ENCODE measurements around the gene ICAM1.

The ICAM1 gene

GRCh38 chr19:10306327-10306726 lies 35.4 kb downstream of the ICAM1 start:
- Histone ChIP-seq H3K27ac (ENCODE audit: low read depth, low read length) (no peak overlapping the region), H3K79me1 (ENCODE audit: low read length) (no peaks in the 10 kb centered on the region), H3K9me3 (ENCODE audit: insufficient read depth, low read depth, low read length) (peaks cover 4% of the 10 kb centered on the region), H3K9ac (ENCODE audit: low read length) (no peak overlapping the region), H2BK5ac (ENCODE audit: low read depth, low read length, poor library complexity) (no peak overlapping the region), H3K18ac (ENCODE audit: low read length) (no peak overlapping the region), H3K4me1 (ENCODE audit: control insufficient read depth in 1 of 2, insufficient read depth in 2 of 2, low read length in 2 of 2) (no peaks in the 10 kb centered on the region), H4K8ac (ENCODE audit: low read depth, low read length) (no peak overlapping the region), H3K14ac (ENCODE audit: low read length) (no peak overlapping the region), H2AFZ (ENCODE audit: insufficient read depth, low read length, poor library complexity) (no peak overlapping the region), H3K4me3 (ENCODE audit: low read depth, low read length) (no peak overlapping the region), H3K4me2 (ENCODE audit: low read length) (no peak overlapping the region), H3K36me3 (ENCODE audit: control insufficient read depth in 1 of 2, insufficient read depth in 2 of 2, low read length in 2 of 2) (peaks cover 15 to 23% of the 10 kb centered on the region in 2 experiments), H2BK120ac (ENCODE audit: insufficient read depth, low read length, poor library complexity) (no peak overlapping the region), H3K23ac (ENCODE audit: low read length) (no peak overlapping the region), H4K12ac (ENCODE audit: low read depth, low read length) (no peak overlapping the region), H2AK5ac (ENCODE audit: low read length) (no peak overlapping the region), H3K27me3 (ENCODE audit: insufficient read depth, low read length) (no peaks in the 10 kb centered on the region), H3K79me2 (ENCODE audit: control insufficient read depth, insufficient read depth, low read length, poor library complexity) (no peaks in the 10 kb centered on the region), H2BK12ac (ENCODE audit: low read length) (no peak overlapping the region), H4K91ac (ENCODE audit: low read depth, low read length) (no peak overlapping the region), H3K4ac (ENCODE audit: low read depth, low read length) (no peak overlapping the region)
- no CpG with 5 or more reads among the region's 5 CpGs for WGBS (ENCODE audit: extremely low coverage, insufficient coverage, insufficient read length)
- DNase-seq, result no peak

GRCh38 chr19:10309423-10309822 lies 38.5 kb downstream of the ICAM1 start, which contains the start of gene ZGLP1:
TSS of gene ZGLP1 (minus strand) at chr19:10309815.
- Histone ChIP-seq H4K91ac (ENCODE audit: low read depth, low read length) (no peak within 1 kb of the TSS), H3K79me2 (ENCODE audit: control insufficient read depth, insufficient read depth, low read length, poor library complexity) (no peaks in the 10 kb centered on the region), H2AFZ (ENCODE audit: insufficient read depth, low read length, poor library complexity) (no peak within 1 kb of the TSS), H3K4me2 (ENCODE audit: low read length) (no peak within 1 kb of the TSS), H3K14ac (ENCODE audit: low read length) (no peak within 1 kb of the TSS), H3K9me3 (ENCODE audit: insufficient read depth, low read depth, low read length) (peaks cover 4% of the 10 kb centered on the region), H3K36me3 (ENCODE audit: control insufficient read depth in 1 of 2, insufficient read depth in 2 of 2, low read length in 2 of 2) (peaks cover 15 to 18% of the 10 kb centered on the region in 2 experiments), H2AK5ac (ENCODE audit: low read length) (no peak within 1 kb of the TSS), H4K12ac (ENCODE audit: low read depth, low read length) (peak within 1 kb of the TSS; percentile 12), H3K9ac (ENCODE audit: low read length) (no peak within 1 kb of the TSS), H2BK12ac (ENCODE audit: low read length) (no peak within 1 kb of the TSS), H4K8ac (ENCODE audit: low read depth, low read length) (no peak within 1 kb of the TSS), H3K4me3 (ENCODE audit: low read depth, low read length) (no peak within 1 kb of the TSS), H3K27ac (ENCODE audit: low read depth, low read length) (no peak within 1 kb of the TSS), H3K79me1 (ENCODE audit: low read length) (no peaks in the 10 kb centered on the region), H3K4me1 (ENCODE audit: control insufficient read depth in 1 of 2, insufficient read depth in 2 of 2, low read length in 2 of 2) (no peaks in the 10 kb centered on the region), H3K4ac (ENCODE audit: low read depth, low read length) (no peak within 1 kb of the TSS), H3K27me3 (ENCODE audit: insufficient read depth, low read length) (no peaks in the 10 kb centered on the region), H3K23ac (ENCODE audit: low read length) (no peak within 1 kb of the TSS), H2BK5ac (ENCODE audit: low read depth, low read length, poor library complexity) (no peak within 1 kb of the TSS), H3K18ac (ENCODE audit: low read length) (no peak within 1 kb of the TSS), H2BK120ac (ENCODE audit: insufficient read depth, low read length, poor library complexity) (no peak within 1 kb of the TSS)
- DNase-seq, result no peak
- WGBS (ENCODE audit: extremely low coverage, insufficient coverage, insufficient read length), result no CpG with 5 or more reads among the region's 24 CpGs

GRCh38 chr19:10315335-10316214 lies 44.7 kb downstream of the ICAM1 start, which contains the start of gene FDX2:
TSS of gene FDX2 (minus strand) at chr19:10316015. CDS start at chr19:10315996, 19 bp downstream.
- H3K9me3 ChIP-seq (ENCODE audit: insufficient read depth, low read depth, low read length), result no peaks in the 10 kb centered on the region
- H3K14ac ChIP-seq (ENCODE audit: low read length), result peak within 1 kb of the TSS; percentile 90
- peak; percentile 85 to 93 for DNase-seq
- no peaks in the 10 kb centered on the region for H3K27me3 ChIP-seq (ENCODE audit: insufficient read depth, low read length)
- H3K36me3 ChIP-seq (ENCODE audit: control insufficient read depth in 1 of 2, insufficient read depth in 2 of 2, low read length in 2 of 2), result peaks cover 35 to 38% of the 10 kb centered on the region in 2 experiments
- H2BK12ac ChIP-seq (ENCODE audit: low read length), result peak within 1 kb of the TSS; percentile 45
- peaks cover 0 to 3% of the 10 kb centered on the region in 2 experiments for H3K4me1 ChIP-seq (ENCODE audit: control insufficient read depth in 1 of 2, insufficient read depth in 2 of 2, low read length in 2 of 2)
- H2AFZ ChIP-seq (ENCODE audit: insufficient read depth, low read length, poor library complexity), result peak within 1 kb of the TSS; percentile 97
- no CpG with 5 or more reads among the region's 55 CpGs for WGBS (ENCODE audit: extremely low coverage, insufficient coverage, insufficient read length)
- H3K79me1 ChIP-seq (ENCODE audit: low read length), result peaks cover 6% of the 10 kb centered on the region
- no peak within 1 kb of the TSS for H3K27ac ChIP-seq (ENCODE audit: low read depth, low read length)
- H3K4me3 ChIP-seq (ENCODE audit: low read depth, low read length), result peak within 1 kb of the TSS; percentile 78
- H3K9ac ChIP-seq (ENCODE audit: low read length), result peak within 1 kb of the TSS; percentile 50
- peak within 1 kb of the TSS; percentile 77 for H3K4me2 ChIP-seq (ENCODE audit: low read length)
- H3K18ac ChIP-seq (ENCODE audit: low read length), result peak within 1 kb of the TSS; percentile 75
- H4K91ac ChIP-seq (ENCODE audit: low read depth, low read length), result peak within 1 kb of the TSS; percentile 55
- no peak within 1 kb of the TSS for H3K23ac ChIP-seq (ENCODE audit: low read length)
- peak within 1 kb of the TSS; percentile 95 for H4K12ac ChIP-seq (ENCODE audit: low read depth, low read length)
- peak within 1 kb of the TSS; percentile 74 for H2BK120ac ChIP-seq (ENCODE audit: insufficient read depth, low read length, poor library complexity)
- H2BK5ac ChIP-seq (ENCODE audit: low read depth, low read length, poor library complexity), result peak within 1 kb of the TSS; percentile 46
- peak within 1 kb of the TSS; percentile 92 for H4K8ac ChIP-seq (ENCODE audit: low read depth, low read length)
- H3K79me2 ChIP-seq (ENCODE audit: control insufficient read depth, insufficient read depth, low read length, poor library complexity), result peaks cover 6% of the 10 kb centered on the region
- H3K4ac ChIP-seq (ENCODE audit: low read depth, low read length), result peak within 1 kb of the TSS; percentile 64
- H2AK5ac ChIP-seq (ENCODE audit: low read length), result peak within 1 kb of the TSS; percentile 81

GRCh38 chr19:10316229-10317044 lies 45.5 kb downstream of the ICAM1 start:
- Histone ChIP-seq H3K4me3 (ENCODE audit: low read depth, low read length) (no peak overlapping the region), H3K27me3 (ENCODE audit: insufficient read depth, low read length) (no peaks in the 10 kb centered on the region), H3K36me3 (ENCODE audit: control insufficient read depth in 1 of 2, insufficient read depth in 2 of 2, low read length in 2 of 2) (peaks cover 40 to 46% of the 10 kb centered on the region in 2 experiments), H2BK12ac (ENCODE audit: low read length) (no peak overlapping the region), H2AK5ac (ENCODE audit: low read length) (no peak overlapping the region), H3K4ac (ENCODE audit: low read depth, low read length) (no peak overlapping the region), H3K9ac (ENCODE audit: low read length) (no peak overlapping the region), H3K4me1 (ENCODE audit: control insufficient read depth in 1 of 2, insufficient read depth in 2 of 2, low read length in 2 of 2) (peaks cover 0 to 3% of the 10 kb centered on the region in 2 experiments), H2BK5ac (ENCODE audit: low read depth, low read length, poor library complexity) (no peak overlapping the region), H2BK120ac (ENCODE audit: insufficient read depth, low read length, poor library complexity) (no peak overlapping the region), H4K91ac (ENCODE audit: low read depth, low read length) (no peak overlapping the region), H3K9me3 (ENCODE audit: insufficient read depth, low read depth, low read length) (no peaks in the 10 kb centered on the region), H3K79me2 (ENCODE audit: control insufficient read depth, insufficient read depth, low read length, poor library complexity) (peaks cover 6% of the 10 kb centered on the region), H3K18ac (ENCODE audit: low read length) (no peak overlapping the region), H4K8ac (ENCODE audit: low read depth, low read length) (peak overlapping the region; percentile 92), H2AFZ (ENCODE audit: insufficient read depth, low read length, poor library complexity) (no peak overlapping the region), H3K79me1 (ENCODE audit: low read length) (peaks cover 6% of the 10 kb centered on the region), H3K4me2 (ENCODE audit: low read length) (peak overlapping the region; percentile 28), H3K23ac (ENCODE audit: low read length) (no peak overlapping the region), H3K14ac (ENCODE audit: low read length) (no peak overlapping the region), H4K12ac (ENCODE audit: low read depth, low read length) (no peak overlapping the region), H3K27ac (ENCODE audit: low read depth, low read length) (no peak overlapping the region)
- no peak for DNase-seq
- WGBS (ENCODE audit: extremely low coverage, insufficient coverage, insufficient read length), result no CpG with 5 or more reads among the region's 19 CpGs

All from trophoblast cell (in vitro differentiated cells and primary cell).